GM19463 (cell line): Measurements from ENCODE around the gene KDSR.
A peak's percentile ranks its signal among the peaks of the same experiment; 100 is the strongest.

Source experiments
- ATAC-seq: cut with Tn5 transposase; IDR thresholded peaks from one replicate; pipeline ENCODE4 v1.9.1; 2021; ENCODE audit warnings: mild to moderate bottlenecking, moderate library complexity; ENCODE audit not compliant: unreplicated experiment

Gene KDSR

GRCh38 chr18:63367053-63367953 is at the start of gene KDSR:
Gene KDSR (minus strand): TSS chr18:63367206. CDS start chr18:63367118, 88 bp downstream.
- ATAC-seq = peak; percentile 80

DNA sequence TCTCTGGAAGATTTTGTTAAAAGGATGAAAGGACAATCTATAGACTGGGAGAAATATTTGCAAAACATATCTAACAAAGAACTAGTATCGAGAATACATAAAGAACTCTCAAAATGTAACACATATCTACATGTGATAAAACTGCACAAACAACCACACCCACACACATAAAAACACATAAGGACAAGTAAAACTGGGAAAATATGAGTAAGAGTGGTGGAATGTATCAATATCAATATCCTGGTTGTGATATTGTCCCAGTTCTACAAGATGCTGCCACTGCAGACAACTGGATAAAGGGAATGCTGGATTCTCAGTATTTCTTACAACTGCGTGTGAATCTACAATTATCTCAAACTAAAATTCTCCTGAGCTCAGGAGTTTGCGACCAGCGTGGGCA is 45.9 kb upstream of the KDSR start:
- no peak for ATAC-seq

DNA sequence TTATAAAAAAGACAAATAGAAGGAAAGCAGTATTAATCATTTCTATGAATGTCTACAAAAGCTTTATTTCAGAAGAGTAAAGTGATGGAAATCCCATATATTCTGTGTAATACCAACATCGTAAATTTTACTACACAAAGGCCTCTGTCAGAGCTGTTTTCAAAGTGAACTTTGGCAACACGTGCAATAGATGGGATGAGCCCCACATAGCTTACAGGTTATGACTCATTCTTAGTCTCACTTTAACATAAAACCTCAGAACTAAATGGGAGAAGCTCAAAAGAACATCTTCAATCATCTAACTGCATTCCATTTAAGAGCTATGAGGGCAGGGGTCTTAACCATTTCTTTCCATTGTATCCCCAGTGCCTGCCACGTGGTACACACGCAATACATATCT is 43.8 kb upstream of the KDSR start:
- ATAC-seq = no peak

DNA sequence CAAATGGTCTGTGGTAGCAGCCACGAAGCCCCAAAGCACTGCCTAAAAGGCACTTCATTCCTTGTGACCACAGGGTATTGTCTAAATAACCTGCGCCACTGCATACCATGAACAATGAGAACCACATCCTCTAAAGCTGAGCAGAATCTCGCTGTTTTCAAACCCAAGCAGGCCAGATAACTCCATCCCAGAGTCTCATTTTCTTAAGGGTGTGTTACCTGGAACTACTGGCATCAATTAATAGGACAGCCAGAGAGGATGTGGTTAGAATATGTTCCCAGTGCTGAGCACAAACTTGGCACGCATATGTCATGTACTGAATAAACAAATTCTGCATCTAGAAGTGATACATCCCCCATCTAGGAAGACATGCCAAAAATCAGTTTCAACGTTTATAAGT is 42.3 kb upstream of the KDSR start:
- ATAC-seq = no peak

DNA sequence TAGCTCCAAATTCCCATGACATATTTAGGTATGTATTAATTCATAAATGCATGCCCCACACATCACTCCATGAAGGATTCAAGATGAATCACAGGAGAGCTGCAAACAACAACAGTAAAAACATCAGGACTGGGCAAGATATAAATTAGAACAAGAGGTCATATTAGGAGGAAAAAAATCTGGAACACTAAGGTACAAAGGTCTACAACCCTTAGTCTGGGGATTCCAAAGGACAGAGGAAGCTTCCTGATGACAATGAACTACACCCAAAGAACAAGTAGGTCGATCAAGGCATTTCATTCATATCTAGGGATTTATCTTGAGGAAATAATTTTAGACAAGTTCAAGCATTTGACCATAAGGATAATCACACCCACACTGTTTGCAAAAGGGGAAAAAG is 40.7 kb upstream of the KDSR start:
- ATAC-seq = no peak

DNA sequence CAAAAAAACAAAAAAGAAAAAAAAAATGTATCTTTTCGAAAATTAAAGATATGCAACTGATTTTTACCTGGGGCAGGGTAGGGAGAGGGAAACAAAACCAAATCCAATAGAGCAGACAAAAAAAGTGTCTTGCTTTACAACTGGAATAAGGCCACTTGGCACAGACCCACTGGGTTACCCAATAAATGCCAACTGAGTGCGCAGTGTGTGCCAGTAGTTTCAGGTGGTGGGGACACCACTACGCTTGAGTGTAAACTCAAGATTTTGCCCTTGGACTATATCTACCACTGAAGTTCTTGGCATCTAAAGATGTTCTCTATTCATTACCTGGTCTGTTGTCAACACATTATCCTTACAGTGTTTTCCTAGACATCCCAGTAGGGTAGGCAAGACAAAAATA is 39.0 kb upstream of the KDSR start:
- ATAC-seq = no peak

DNA sequence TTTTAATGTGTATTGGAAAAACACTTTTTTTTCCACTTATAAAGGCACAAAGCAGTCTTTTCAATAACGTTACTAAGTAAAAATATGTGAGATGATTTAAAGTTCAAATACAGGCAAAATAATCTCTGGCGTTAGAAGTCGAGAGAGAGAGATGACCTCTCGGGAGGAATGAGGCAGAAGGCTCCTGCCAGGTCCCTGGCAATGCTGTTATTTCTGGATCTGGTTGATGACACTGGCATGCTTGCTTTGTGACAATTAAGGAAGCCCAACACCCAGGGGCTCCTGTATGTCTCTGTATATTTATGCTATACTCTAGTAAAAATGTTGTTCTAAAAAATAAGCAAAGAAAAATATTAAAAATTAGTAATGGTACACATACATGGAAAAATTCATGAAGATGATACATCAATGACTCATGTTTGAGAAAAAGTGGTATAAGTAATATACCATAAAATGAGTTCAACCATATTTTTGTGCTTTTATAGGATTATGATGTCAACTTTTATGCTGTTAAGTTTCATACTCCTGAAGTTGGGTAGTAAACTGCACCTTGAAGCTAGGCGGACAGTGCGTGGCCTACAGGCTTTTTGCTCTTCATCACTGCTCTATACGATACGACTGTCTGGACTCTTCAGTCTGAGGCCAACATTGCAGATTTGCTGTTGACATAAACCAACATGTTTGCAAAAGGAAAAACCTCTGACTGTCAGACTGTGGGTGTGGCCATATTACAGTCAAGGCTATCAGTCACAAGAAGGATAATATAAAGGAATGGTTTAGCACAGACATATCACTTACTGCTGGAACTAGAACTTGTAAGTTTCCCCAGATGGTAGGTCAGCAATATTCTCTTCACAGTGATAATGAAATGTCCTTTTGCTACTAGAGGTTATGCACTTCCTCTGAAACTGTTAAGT is 35.5 kb upstream of the KDSR start:
- no peak for ATAC-seq

DNA sequence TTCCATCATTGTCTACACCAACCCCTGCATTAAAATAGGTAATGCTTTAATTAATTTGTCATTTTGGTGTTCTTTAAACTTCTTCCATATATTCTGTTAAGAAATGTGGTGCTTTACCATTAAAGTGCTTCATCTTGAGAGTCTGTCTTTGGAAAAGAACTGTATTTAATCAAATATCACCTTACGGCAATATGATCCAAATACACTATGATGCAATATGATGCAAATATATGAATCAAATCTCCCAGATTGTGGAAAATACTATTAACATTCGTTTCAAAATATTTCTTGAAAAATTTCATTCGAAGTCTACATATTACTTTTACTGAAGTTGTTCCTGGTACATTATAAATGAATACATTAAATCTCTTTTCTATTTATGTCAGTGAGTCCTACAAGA is 32.3 kb upstream of the KDSR start:
- ATAC-seq = no peak

GRCh38 chr18:63397349-63397748 is 30.3 kb upstream of the KDSR start:
- ATAC-seq = no peak

- ATAC-seq = no peak
Measured at GRCh38 chr18:63395503-63395902, 28.5 kb upstream of the KDSR start.

GRCh38 chr18:63394954-63395353 is 27.9 kb upstream of the KDSR start:
- ATAC-seq = no peak

DNA sequence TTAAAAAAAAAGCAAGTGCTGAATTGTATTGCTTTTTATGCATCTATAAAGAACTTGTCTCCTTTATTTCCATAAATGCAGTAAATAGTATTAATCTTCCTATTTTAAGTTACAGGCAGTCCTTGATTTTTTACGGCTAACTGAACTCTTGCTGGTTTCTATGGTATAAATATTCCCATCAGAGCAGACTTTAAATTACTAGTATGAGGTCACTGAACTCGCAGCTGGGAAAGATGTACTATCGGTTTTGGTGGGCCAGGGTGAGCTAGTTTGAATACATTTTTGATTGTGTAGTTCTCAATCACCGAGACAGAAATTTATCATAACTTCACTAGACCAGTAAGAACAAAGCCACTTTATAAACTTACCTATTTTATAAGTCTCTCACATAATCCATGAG is 20.9 kb upstream of the KDSR start:
- no peak for ATAC-seq

GRCh38 chr18:63382843-63383242 is 15.8 kb upstream of the KDSR start:
- ATAC-seq = no peak

- no peak for ATAC-seq
Measured at GRCh38 chr18:63379639-63379962, 12.6 kb upstream of the KDSR start.

GRCh38 chr18:63378919-63379638 is 12.1 kb upstream of the KDSR start:
- no peak for ATAC-seq

GRCh38 chr18:63377275-63377980 is 10.4 kb upstream of the KDSR start:
- no peak for ATAC-seq

GRCh38 chr18:63376538-63376937 is 9.5 kb upstream of the KDSR start:
- no peak for ATAC-seq

DNA sequence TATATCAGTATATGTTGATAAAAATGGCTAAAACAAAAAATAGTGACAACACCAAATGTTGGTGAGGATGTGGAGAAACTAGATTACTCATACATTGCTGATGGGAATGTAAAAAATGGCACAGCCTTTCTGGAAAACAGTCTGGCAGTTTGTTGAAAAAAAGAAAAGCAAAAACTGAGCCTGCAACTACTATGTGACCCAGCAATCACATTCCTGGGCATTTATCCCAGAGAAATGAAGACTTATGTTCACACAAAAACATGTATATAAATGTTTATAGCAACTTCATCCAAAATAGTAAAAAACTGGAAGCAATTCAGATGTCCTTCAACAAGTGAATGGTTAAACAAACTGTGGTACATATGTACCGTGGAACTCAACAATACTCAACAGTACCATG is 7.5 kb upstream of the KDSR start:
- no peak for ATAC-seq

GRCh38 chr18:63373161-63373560 is 6.2 kb upstream of the KDSR start:
- ATAC-seq = no peak

GRCh38 chr18:63368611-63369010 is 1.6 kb upstream of the KDSR start:
- no peak for ATAC-seq
